ENCODE measurements around the gene CCDC28A.

The CCDC28A gene

DNA sequence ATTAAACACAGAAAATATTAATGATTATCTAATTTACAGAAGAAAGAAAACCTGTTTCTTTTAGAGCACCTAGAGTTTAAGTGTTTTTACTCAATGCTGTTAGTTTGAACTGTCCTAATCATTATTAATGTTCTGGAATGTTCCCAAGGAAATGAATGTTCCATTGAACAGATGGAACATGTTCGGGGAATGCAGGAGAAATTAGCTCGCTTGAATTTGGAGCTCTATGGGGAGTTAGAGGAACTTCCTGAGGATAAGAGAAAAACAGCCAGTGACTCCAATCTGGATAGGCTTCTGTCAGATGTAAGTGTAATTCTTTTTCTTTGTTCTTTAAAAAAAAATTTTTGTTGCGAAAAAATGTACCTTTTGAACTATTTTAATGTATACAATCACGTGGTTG, 11.5 kb downstream of the CCDC28A start:
- no peak for DNase-seq (ENCODE audit: low read depth)
- no peak overlapping the region for H3K4me3 ChIP-seq (ENCODE audit: low read depth, low read length)
- TF ChIP-seq POLR2A (IDR thresholded peaks at IDR 0.05; ENCODE audit: extremely low read depth, insufficient read length) (no peak), MYC (IDR thresholded peaks at IDR 0.05; ENCODE audit: low read depth, low read length) (no peak)
- TF ChIP-seq, protein P1, sequence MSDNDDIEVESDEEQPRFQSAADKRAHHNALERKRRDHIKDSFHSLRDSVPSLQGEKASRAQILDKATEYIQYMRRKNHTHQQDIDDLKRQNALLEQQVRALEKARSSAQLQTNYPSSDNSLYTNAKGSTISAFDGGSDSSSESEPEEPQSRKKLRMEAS (IDR thresholded peaks at IDR 0.05; ENCODE audit: low read depth, low read length), result no peak
- TF ChIP-seq, protein P2, sequence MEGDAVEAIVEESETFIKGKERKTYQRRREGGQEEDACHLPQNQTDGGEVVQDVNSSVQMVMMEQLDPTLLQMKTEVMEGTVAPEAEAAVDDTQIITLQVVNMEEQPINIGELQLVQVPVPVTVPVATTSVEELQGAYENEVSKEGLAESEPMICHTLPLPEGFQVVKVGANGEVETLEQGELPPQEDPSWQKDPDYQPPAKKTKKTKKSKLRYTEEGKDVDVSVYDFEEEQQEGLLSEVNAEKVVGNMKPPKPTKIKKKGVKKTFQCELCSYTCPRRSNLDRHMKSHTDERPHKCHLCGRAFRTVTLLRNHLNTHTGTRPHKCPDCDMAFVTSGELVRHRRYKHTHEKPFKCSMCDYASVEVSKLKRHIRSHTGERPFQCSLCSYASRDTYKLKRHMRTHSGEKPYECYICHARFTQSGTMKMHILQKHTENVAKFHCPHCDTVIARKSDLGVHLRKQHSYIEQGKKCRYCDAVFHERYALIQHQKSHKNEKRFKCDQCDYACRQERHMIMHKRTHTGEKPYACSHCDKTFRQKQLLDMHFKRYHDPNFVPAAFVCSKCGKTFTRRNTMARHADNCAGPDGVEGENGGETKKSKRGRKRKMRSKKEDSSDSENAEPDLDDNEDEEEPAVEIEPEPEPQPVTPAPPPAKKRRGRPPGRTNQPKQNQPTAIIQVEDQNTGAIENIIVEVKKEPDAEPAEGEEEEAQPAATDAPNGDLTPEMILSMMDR (IDR thresholded peaks at IDR 0.05; ENCODE audit: low read depth, low read length), result no peak

DNA sequence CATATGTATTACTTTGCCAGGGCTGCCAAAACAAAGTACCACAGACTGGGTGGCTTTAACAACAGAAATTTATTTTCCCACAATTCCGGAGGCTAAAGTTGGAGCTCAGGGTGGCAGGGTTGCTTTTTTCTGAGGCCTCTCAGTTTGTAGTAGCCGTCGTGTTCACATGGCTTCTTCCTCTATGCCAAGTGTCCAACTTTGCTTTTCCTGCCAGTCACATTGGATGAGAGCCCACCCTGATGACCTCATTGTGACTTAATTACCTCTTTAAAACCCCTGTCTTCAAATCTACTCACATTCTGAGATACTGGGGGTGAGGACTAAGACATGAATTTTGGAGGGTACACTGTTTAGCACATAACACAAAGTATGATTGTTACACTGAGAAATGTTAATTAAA, 12.4 kb downstream of the CCDC28A start:
- DNase-seq (ENCODE audit: low read depth), result no peak
- TF ChIP-seq POLR2A (IDR thresholded peaks at IDR 0.05; ENCODE audit: extremely low read depth, insufficient read length) (no peak), MYC (IDR thresholded peaks at IDR 0.05; ENCODE audit: low read depth, low read length) (no peak)
- TF ChIP-seq, protein P1 (IDR thresholded peaks at IDR 0.05; ENCODE audit: low read depth, low read length), result no peak
- TF ChIP-seq, protein P2 (IDR thresholded peaks at IDR 0.05; ENCODE audit: low read depth, low read length), result no peak
- no peak overlapping the region for H3K4me3 ChIP-seq (ENCODE audit: low read depth, low read length)

DNA sequence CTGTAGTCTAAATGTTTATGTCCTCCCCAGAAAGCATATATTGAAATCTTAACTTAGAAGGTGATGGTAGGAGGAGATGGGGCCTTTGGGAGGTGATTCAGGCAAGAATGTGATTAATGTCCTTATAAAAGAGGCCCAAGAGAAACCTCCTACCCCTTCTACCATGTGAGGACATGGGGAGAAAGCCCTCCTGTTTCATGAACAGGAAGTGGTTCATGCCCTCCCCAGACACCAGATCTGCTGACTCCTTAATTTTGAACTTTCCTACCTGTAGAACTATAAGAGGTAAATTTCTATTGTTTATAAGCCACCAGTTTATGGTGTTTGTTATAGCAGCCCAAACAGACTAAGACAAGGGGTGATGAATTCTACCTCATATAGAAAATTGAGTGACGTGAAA, 13.6 kb downstream of the CCDC28A start:
- DNase-seq (ENCODE audit: low read depth), result peak; percentile 31
- no peak overlapping the region for H3K4me3 ChIP-seq (ENCODE audit: low read depth, low read length)
- TF ChIP-seq, protein P2 (IDR thresholded peaks at IDR 0.05; ENCODE audit: low read depth, low read length), result no peak
- TF ChIP-seq MYC (IDR thresholded peaks at IDR 0.05; ENCODE audit: low read depth, low read length) (no peak), POLR2A (IDR thresholded peaks at IDR 0.05; ENCODE audit: extremely low read depth, insufficient read length) (no peak)
- TF ChIP-seq, protein P1 (IDR thresholded peaks at IDR 0.05; ENCODE audit: low read depth, low read length), result no peak

DNA sequence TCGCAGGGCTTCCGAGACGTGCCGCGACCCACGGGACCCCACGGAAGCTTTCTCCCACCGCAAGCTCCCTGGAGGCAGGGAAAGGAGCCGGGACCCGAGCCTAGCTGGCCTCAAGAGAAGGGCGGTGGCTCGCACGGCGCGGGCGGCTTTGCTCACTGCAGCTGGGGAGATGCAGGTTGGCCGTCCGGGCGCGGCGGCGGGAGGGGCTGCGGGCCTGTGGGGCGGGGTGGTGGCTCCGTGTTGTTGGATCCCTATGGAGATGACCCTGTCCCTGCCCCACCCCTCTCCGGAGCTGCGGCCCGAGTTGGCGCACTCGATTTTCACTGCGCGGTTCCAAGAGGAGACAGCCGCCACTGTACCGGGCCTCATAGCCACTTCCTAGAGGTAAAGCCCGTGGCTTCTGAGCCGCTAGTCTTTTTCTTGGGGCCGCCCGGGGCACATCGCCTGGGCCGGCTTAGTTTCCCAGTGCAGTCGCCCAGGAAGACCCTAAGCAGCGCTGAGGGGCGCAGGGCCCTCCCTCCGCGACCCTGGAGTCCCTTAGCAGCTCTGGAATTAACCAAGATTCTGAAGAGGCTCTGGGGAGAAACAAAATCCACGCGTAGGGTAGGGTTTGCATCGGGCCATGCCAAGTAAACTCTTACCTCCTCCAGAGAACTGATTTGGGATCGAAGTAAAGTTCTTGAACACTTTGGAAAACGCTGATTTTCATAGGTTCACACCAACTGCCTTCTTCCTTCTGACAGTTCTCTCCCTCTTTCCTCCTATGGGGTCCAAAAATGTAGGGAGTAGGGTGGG, 22.4 kb downstream of the CCDC28A start, which contains the start of gene ECT2L:
Gene ECT2L (plus strand): TSS at position 279 of the 795 bp plus-strand sequence. CDS start 17,188 bp downstream, outside the sequence.
- TF ChIP-seq, protein P1 (IDR thresholded peaks at IDR 0.05; ENCODE audit: low read depth, low read length), result no peak
- TF ChIP-seq, protein P2 (IDR thresholded peaks at IDR 0.05; ENCODE audit: low read depth, low read length), result no peak
- no peak for TF ChIP-seq POLR2A (IDR thresholded peaks at IDR 0.05; ENCODE audit: extremely low read depth, insufficient read length)
- no peak for TF ChIP-seq MYC (IDR thresholded peaks at IDR 0.05; ENCODE audit: low read depth, low read length)
- H3K4me3 ChIP-seq (ENCODE audit: low read depth, low read length), result no peak within 1 kb of the TSS
- no peak for DNase-seq (ENCODE audit: low read depth)

DNA sequence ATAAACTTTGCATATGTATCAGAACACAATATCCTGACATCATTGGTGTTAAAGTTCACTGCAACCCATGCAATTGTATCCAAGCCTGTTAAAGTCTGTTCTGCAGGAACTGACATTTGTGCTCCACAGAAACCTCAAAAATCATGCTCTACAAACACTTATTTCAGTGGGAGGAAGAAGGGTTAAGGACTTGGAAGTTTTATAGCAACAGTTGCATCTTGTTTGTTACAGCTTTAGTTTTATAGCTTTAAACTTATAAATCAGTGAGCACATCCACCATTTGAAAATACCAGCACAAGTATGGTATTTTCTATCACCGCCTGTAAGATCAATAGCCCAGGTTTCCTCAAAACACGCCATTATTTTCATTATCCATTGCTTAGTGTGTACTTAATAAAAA, 23.2 kb downstream of the CCDC28A start:
- no peak for DNase-seq (ENCODE audit: low read depth)
- no peak overlapping the region for H3K4me3 ChIP-seq (ENCODE audit: low read depth, low read length)
- TF ChIP-seq, protein P1 (IDR thresholded peaks at IDR 0.05; ENCODE audit: low read depth, low read length), result no peak
- no peak for TF ChIP-seq POLR2A (IDR thresholded peaks at IDR 0.05; ENCODE audit: extremely low read depth, insufficient read length)
- TF ChIP-seq, protein P2 (IDR thresholded peaks at IDR 0.05; ENCODE audit: low read depth, low read length), result no peak
- TF ChIP-seq MYC (IDR thresholded peaks at IDR 0.05; ENCODE audit: low read depth, low read length), result no peak

Data from NB4 (cell line).